ENCODE data around the gene PLEKHA7.

GRCh38 chr11:17026487-17027082, 12.4 kb upstream of the PLEKHA7 start:
- TF ChIP-seq CTCF (IDR thresholded peaks at IDR 0.05), result no peak
- TF ChIP-seq POLR2A (IDR thresholded peaks at IDR 0.05), result no peak

Measured in vagina (tissue), 2 donors.